HT1080 (cell line): Measurements from ENCODE around the gene EHMT2. TPM values are rescaled to one million over a fixed set of nuclear protein-coding genes. Genes with fewer than 3 reads are reported as not detected.
"Not testable (repeated sequence)": the region's sequence is repeated elsewhere in the genome, so short reads cannot be mapped to it uniquely, and the experiment has no call there.

Source experiments
- DNase-seq: peaks from one replicate; pipeline ENCODE4 v3.0.0-alpha.2; 2015; ENCODE audit warnings: low read depth
- small RNA-seq: library from RNA; depleted of rRNA; stranded (forward); fragments of <200 nt; gene quantifications from one replicate; pipeline ENCODE3, GENCODE V24; 2014
- total RNA-seq: library from RNA; depleted of rRNA; stranded (reverse); fragments of >200 nt; shearing (Covaris generic); gene quantifications from 2 replicates; pipeline ENCODE4 v1.2.3, GENCODE V29; 2014; rRNA removed

Gene EHMT2
- total RNA-seq, 1 experiment from 2014 or later: 57.5 TPM

DNA sequence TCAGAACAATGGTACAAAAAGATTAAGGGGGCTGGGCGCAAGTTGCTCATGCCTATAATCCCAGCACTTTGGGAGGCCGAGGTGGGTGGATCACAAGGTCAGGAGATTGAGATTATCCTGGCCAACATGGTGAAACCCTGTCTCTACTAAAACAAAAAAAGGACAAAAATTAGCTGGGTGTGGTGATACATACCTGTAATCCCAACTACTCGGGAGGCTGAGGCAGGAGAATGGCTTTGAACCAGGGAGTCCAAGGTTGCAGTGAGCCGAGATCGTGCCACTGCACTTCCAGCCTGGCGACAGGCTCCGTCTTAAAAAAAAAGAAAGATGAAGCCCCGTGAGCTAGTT lies 57.7 kb downstream of the EHMT2 start:
- not testable (repeated sequence) for DNase-seq

DNA sequence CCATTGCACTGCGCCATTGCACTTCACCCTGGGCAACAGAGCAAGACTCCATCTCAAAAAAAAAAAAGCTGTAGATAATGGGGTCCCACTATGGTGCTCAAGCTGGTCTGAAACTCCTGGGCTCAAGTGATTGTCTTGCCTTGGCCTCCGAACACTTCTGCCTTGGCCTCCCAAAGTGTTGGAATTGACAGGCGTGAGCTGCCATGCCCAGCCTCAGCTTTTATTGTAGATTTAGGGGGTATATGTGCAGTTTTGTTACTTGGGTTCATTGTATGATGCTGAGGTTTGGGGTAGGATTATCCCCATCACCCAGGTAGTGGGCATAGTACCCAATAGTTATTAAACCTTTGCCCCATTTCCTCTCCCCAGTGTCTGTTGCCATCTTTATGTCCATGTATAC lies 58.5 kb downstream of the EHMT2 start:
- DNase-seq: no peak

- not testable (repeated sequence) for DNase-seq
These were observed 59.4 kb downstream of the EHMT2 start for GRCh38 chr6:31838114-31838553.

GRCh38 chr6:31837369-31838113 lies 60.0 kb downstream of the EHMT2 start:
- DNase-seq: no peak

GRCh38 chr6:31836474-31837368 lies 60.8 kb downstream of the EHMT2 start:
- DNase-seq: no peak

DNA sequence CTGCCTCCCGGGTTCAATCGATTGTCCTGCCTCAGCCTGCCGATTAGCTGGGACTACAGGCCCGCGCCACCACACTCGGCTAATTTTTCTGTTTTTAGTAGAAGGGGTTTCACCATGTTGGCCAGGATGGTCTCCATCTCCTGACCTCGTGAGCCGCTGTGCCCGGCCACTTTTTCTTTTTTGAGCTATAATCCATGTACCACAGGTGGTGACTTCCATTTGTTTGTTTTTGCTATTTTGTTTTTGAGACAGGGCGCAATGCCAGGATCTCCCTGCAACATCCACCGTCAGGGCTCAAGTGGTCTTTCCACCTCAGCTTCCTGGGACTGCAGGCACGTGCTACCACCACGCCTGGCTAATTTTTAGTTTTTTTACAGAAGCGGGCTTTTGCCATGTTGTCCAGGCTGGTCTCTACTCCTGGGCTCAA lies 61.4 kb downstream of the EHMT2 start:
- no peak for DNase-seq

- peak; percentile 90 for DNase-seq
These were observed 62.9 kb downstream of the EHMT2 start for GRCh38 chr6:31834367-31835250.

DNA sequence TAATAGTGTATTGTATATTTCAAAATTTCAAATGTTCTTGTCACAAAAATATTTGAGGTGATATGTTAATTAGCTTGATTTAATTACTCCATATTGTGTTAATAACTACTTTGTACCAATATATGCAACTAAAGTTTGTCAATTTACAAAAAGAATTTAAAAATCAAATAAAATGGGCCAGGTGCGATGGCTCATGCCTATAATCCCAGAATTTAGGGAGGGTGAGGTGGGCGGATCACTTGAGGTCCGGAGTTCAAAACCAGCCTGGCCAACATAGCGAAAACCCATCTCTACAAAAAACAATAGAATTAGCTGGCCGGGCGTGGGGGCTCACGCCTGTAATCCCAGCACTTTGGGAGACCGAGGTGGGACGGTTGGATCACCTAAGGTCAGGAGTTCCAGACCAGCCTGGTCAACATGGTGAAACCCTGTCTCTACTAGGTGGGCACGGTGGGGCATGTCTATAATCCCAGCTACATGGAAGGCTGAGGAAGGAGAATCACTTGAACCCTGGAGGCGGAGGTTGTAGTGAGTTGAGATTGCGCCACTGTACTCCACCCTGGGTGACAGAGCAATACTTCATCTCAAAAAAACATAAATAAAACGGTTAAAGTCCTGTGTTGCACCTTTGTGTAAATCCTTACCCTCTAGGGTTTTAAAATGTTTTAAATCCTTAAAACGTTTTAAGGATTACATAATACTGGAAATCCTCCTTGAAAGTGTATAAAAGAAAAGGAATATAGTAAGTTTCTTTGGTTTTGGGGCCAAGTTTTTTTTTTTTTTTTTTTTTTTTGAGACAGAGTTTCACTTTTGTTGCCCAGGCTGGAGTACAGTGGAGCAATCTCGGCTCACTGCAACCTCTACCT lies 65.9 kb downstream of the EHMT2 start:
- no peak for DNase-seq

DNA sequence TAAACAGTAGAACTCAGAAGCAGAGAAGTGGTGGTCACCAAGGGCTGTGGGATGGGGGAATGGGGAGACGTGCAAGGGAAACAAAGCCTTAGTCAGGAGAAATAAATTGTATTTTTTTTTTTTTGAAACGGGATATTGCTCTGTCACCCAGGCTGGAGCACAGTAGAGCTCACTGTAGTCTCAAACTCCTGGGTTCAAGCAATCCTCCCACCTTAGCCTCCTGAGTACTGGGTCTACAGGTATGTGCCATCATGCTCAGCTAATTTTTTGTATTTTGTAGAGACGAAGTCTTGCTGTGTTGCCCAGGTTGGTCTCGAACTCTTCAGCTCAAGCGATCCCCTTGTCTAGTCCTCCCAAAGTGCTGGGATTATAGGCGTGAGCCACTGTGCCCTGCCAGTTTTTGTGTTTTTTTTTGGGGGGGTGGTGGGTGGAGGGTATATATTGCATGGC lies 66.6 kb downstream of the EHMT2 start:
- DNase-seq: no peak

Small RNAs within 50 kb of the gene (small RNA-seq; reads per million reads assigned to genes)
- gene AL645922.1: not detected
- gene SNORD48: 816 reads per million, percentile 98 among the genes with 10 or more reads in this experiment
- not detected for gene SNORD52

Other genes starting within 250 kb of the EHMT2 start
- 196 and 211 TPM in 2 replicates for gene BAG6, start 245.0 kb downstream of the EHMT2 start, total RNA-seq
- 1.8 and 2.5 TPM in 2 replicates for gene APOM, start 241.8 kb downstream of the EHMT2 start, total RNA-seq
- gene C6orf47, start 236.9 kb downstream of the EHMT2 start, total RNA-seq: 21.8 and 22.8 TPM in 2 replicates
- 37.5 and 38.5 TPM in 2 replicates for gene GPANK1, start 232.7 kb downstream of the EHMT2 start, total RNA-seq
- gene CSNK2B, start 231.6 kb downstream of the EHMT2 start, total RNA-seq: 272 and 357 TPM in 2 replicates
- gene LY6G5B, start 227.7 kb downstream of the EHMT2 start, total RNA-seq: 0.88 and 2.6 TPM in 2 replicates
- 0.47 and 3.6 TPM in 2 replicates for gene LY6G5C, start 216.6 kb downstream of the EHMT2 start, total RNA-seq
- gene ABHD16A, start 194.4 kb downstream of the EHMT2 start, total RNA-seq: 21.6 and 26.5 TPM in 2 replicates
- not detected in 2 replicates for gene LY6G6F, start 190.8 kb downstream of the EHMT2 start, total RNA-seq
- gene LY6G6D, start 182.3 kb downstream of the EHMT2 start, total RNA-seq: not detected in 2 replicates
- not detected in 2 replicates for gene LY6G6C, start 176.0 kb downstream of the EHMT2 start, total RNA-seq
- not detected in 2 replicates for gene MPIG6B, start 174.3 kb downstream of the EHMT2 start, total RNA-seq
- 36.0 and 36.2 TPM in 2 replicates for gene DDAH2, start 168.4 kb downstream of the EHMT2 start, total RNA-seq
- gene CLIC1, start 161.2 kb downstream of the EHMT2 start, total RNA-seq: 1,383 and 1,400 TPM in 2 replicates
- gene MSH5, start 157.7 kb downstream of the EHMT2 start, total RNA-seq: 9.5 and 10.2 TPM in 2 replicates
- 0.64 and 3.5 TPM in 2 replicates for gene SAPCD1, start 135.0 kb downstream of the EHMT2 start, total RNA-seq
- gene VWA7, start 120.4 kb downstream of the EHMT2 start, total RNA-seq: 0.77 and 0.79 TPM in 2 replicates
- 63.0 and 76.4 TPM in 2 replicates for gene VARS1, start 101.9 kb downstream of the EHMT2 start, total RNA-seq
- gene LSM2, start 90.7 kb downstream of the EHMT2 start, total RNA-seq: 104 and 115 TPM in 2 replicates
- gene HSPA1L, start 82.4 kb downstream of the EHMT2 start, total RNA-seq: 0.73 and 1.3 TPM in 2 replicates
- gene HSPA1A, start 82.2 kb downstream of the EHMT2 start, total RNA-seq: 99.6 and 108 TPM in 2 replicates
- 134 and 135 TPM in 2 replicates for gene HSPA1B, start 70.0 kb downstream of the EHMT2 start, total RNA-seq
- 46.3 and 49.5 TPM in 2 replicates for gene NEU1, start 34.9 kb downstream of the EHMT2 start, total RNA-seq
- 0.45 TPM in 1 of 2 replicates, not detected in the other for gene SLC44A4, start 18.7 kb downstream of the EHMT2 start, total RNA-seq
- 10.8 and 15.1 TPM in 2 replicates for gene ZBTB12, start 4.4 kb upstream of the EHMT2 start, total RNA-seq
- 0.13 TPM in 1 of 2 replicates, not detected in the other for gene C2, start 30.0 kb upstream of the EHMT2 start, total RNA-seq
- not detected in 2 replicates for gene CFB, start 48.4 kb upstream of the EHMT2 start, total RNA-seq
- gene NELFE, start 61.3 kb upstream of the EHMT2 start, total RNA-seq: 109 and 116 TPM in 2 replicates
- gene SKIC2, start 61.5 kb upstream of the EHMT2 start, total RNA-seq: 31.4 and 39.0 TPM in 2 replicates
- 25.4 and 30.1 TPM in 2 replicates for gene DXO, start 74.4 kb upstream of the EHMT2 start, total RNA-seq
- gene C4A, start 84.4 kb upstream of the EHMT2 start, total RNA-seq: 0.40 TPM in 1 of 2 replicates, not detected in the other
- gene C4B, start 117.1 kb upstream of the EHMT2 start, total RNA-seq: 0.27 and 1.2 TPM in 2 replicates
- not detected in 2 replicates for gene CYP21A2, start 140.7 kb upstream of the EHMT2 start, total RNA-seq
- 0.10 and 0.37 TPM in 2 replicates for gene TNXB, start 211.6 kb upstream of the EHMT2 start, total RNA-seq
- 19.5 and 22.6 TPM in 2 replicates for gene ATF6B, start 230.5 kb upstream of the EHMT2 start, total RNA-seq
- 10.4 and 10.5 TPM in 2 replicates for gene FKBPL, start 232.6 kb upstream of the EHMT2 start, total RNA-seq